LHCN-M2 (cell line): ENCODE measurements around the gene PIK3CA. TPM values are rescaled to one million over a fixed set of nuclear protein-coding genes. Genes with fewer than 3 reads are reported as not detected.
"Not testable (repeated sequence)": the region's sequence is repeated elsewhere in the genome, so short reads cannot be mapped to it uniquely, and the experiment has no call there.

Experiments used
- DNase-seq: peaks from one replicate; pipeline ENCODE4 v3.0.0-alpha.2; 2012; ENCODE audit warnings: low read depth
- total RNA-seq: library from RNA; depleted of rRNA; stranded (reverse); fragments of >200 nt; gene quantifications from 2 replicates; pipeline ENCODE4 v1.2.3, GENCODE V29; 2014

PIK3CA gene
- total RNA-seq, 1 experiment from 2014 or later = 22.8 TPM

DNA sequence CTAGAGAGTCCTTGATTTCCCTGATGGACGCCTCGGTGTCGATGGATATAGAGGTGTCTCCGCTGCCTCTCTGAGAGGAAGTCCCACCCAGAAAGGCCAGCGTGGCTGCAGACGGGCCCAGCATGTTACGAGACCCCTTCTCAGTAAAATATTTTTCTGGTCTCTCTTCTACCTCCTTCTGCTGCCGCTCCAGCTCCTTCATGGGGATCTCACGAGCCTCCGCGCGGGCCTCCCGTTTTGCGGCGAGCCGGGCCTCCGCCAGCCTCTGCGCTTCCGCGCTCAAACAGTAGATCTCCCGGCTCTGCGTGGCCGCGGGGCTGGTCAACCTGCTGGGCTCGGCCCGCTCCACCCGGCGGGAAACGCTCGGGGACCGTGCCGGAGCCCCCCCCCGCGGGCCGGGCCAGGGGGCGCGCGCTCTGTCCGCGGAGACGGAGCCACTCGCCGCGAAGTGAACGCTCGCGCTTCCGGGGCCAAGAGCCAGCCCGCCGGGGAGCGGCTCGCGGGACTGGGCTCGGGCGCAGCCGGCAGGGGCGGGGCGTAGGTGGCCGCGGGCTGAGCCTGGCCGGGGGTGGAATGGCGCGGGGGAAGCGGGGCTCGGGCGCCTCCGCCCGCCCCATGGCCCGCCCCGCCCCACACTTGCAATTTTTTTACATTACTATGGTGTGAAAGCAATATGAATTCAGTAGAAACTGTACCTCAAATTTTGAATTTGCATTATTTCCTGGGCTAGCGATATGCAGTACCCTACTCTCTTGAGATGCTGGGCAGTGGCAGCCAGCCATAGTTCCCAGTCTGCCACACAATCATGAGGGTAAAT lies 113.0 kb downstream of the PIK3CA start:
- DNase-seq = peak; percentile 64

DNA sequence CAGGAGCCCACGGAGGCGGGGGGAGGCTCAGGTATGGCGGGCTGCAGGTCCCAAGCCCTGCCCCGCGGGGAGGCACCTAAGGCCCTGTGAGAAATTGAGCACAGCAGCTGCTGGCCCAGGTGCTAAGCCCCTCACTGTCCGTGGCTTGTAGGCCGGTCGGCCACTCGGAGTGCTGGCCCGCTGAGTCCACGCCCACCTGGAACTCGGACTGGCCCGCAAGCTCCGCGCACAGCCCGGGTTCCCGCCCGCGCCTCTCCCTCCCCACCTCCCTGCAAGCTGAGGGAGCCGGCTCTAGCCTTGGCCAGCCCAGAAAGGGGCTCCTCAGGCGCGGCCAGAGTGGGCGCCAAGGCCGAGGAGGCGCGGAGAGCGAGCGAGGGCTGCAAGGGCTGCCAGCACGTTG lies 115.0 kb downstream of the PIK3CA start:
- no peak for DNase-seq

DNA sequence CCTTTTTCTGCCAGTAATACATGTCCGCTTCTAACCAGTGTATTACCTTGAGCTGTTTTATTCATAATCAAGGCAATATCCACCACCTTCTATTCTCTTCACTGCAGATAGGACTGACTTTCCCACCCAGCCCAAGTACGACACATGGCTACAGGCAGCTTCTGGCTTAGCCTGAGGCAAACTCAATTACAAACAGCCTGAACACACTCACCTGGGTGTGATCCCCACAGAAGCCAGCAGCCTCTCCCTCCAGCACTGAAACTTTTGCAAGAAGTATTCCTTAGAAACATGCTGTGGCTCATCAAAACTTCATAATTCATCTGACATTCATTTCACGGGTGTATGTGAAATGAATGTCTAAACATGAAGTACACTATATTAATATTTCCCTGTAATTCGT lies 116.3 kb downstream of the PIK3CA start:
- DNase-seq = no peak

DNA sequence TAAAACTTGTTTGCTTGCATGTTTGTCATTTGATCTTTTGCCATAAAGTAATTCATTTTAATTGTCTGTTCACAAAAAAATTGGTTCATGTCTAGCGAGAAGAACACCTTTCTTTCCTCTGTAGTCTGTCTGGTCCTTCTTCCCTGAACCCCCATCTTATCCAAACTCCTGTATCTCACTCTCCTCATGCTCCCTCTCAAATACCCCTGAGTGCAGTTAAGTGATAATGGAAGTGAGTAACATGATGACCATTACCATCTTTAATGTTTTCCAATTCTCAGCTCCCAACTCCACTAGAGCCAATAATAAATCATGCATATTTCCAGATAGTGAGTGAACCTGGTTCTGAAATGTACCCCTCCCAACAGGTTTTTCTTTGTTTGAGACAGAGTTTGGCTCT lies 116.9 kb downstream of the PIK3CA start:
- DNase-seq = no peak

DNA sequence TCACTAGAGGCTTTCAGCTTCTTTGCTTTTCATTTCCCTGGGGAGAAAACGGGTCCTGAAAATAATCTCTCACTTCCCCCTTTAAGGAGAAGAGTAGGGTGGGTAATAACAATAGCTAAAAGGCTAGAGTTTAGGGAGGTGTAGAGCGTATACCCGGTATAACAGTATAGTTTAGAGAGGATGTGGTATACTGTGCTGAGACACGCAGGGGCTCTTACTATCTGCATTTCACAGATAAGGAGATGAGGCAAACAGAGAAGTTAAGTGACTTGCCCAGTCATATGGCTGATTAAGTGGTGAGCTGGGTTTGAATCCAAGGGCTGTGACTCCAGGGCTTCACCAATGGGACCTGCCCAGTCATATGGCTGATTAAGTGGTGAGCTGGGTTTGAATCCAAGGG lies 117.7 kb downstream of the PIK3CA start:
- DNase-seq = no peak

DNA sequence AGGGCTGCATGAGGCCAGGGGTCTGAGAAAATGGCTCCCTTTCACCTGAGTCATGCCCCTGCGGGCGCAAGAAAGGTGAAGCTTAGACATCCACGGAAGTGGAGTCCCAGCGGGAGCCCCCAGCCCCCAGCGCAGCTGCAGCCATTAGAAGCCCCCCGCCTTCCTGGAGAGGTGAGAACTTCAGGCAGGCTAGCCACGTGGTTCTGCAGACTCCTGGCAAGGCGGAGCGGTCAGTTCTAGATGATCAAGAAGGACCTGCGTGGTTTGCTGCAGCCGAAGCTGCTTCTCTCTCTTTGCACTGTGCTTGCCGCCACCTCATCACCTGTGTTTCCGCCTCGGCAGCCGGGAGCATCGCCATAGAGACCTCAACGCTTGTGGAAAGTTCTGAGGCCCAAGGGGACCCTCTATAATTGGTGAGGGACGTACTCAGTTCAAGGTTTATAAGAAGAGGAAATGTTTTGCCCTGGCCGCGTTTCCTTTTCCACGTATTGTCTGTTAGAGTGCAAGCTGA lies 118.6 kb downstream of the PIK3CA start:
- no peak for DNase-seq

DNA sequence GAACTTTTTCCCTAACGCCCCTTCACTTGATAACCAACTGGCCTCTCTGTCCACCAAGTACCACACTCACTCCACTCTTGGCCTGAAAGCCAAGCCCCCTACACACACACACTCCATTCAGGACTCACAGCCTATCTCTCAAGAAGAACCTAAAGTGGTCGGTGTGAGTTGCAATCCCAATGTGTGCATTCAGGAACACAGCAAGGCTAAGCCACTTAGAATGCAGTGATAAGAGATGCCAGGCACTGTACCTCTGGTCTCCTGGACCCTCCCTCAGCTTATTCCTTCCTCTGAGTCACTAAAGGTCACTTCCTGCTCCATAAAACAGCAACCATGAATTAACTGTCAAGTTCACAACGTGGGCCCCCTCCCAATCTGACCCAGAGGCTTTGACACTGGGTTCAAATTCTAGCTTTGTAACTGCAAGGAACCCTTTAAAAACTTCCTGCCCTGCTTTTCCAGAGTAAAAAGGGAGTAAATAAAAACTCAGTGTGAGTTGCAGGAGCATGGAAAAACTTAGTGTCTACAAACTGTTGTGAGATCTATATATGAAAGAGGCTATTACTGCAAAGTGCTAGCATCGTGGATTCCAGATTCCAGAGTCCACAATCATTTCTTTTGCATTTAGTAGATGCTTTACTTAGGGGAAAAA lies 120.4 kb downstream of the PIK3CA start:
- DNase-seq = no peak

DNA sequence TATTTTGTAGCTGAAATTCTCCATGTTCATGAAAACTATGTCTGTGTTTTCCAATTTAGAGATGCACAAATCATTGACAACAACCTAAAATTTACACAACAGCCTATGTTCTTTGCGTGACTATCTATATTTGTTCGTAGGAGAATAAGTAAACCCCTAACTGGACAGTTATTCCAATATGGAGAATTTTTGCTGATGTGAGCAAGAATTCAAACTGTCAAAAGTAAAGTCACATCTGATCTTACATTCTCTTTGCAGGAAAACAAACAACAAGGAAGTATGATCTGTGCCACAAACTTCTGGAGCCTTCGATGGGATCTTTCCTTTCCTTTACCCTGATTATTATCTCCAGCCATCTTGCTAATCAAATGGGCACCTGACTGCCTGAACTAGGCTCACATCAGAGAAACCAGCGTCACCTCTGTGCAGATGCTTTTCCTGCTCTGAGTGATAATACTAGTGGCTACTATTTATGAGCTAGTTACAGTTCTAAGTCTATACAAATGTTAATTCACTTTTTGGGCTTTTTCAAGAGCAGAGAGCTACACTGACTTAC lies 121.1 kb downstream of the PIK3CA start:
- DNase-seq = no peak

DNA sequence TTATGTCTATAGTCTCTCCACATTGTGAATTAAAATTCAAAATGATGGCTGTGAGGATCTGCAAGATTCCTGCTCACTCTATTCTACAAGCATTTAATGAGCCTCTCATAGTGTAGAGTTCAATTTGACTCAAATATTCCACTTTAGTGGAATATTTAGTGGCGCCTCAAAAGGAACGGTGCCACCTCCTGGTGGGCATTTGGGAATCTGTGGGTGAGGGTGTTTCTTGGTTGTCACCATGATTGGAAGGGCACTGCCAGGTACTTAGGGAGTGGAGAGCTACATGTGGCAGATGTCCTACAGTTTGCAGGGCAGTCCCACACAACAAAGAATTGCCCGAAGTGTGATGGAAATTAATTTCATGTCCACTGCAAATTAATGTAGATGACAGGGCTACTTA lies 124.2 kb downstream of the PIK3CA start:
- peak; percentile 28 for DNase-seq

DNA sequence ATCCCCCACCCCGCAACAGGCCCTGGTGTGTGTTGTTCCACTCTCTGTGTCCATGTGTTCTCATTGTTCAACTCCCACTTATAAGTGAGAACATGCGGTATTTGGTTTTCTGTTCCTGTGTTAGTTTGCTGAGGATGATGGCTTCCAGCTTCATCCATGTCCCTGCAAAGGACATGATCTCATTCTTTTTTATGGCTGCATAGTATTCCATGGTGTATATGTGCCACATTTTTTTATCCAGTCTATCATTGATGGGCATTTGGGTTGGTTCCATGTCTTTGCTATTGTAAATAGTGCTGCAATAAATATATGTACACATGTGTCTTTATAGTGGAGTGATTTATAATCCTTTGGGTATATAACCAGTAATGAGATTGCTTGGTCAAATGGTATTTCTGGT lies 126.3 kb downstream of the PIK3CA start:
- DNase-seq = not testable (repeated sequence)

DNA sequence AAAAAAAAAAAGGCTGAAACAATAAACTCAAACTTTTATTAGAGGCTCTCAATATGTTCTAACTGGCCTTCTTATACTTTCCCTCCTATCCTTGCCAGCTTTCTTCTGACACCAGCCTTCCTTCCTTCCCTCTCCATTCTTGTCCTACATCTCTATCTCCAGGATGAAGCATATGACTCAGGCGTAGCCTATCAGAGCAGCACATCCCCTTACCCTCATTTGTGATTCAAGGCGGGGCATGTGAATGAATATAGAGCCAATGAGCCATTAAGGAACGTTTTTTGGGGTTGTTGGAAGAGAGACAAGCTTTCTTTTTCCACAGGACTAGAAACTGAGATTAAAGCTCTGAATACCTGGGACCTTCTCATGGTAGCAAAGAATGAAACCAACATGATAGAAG lies 127.8 kb downstream of the PIK3CA start:
- DNase-seq = no peak

DNA sequence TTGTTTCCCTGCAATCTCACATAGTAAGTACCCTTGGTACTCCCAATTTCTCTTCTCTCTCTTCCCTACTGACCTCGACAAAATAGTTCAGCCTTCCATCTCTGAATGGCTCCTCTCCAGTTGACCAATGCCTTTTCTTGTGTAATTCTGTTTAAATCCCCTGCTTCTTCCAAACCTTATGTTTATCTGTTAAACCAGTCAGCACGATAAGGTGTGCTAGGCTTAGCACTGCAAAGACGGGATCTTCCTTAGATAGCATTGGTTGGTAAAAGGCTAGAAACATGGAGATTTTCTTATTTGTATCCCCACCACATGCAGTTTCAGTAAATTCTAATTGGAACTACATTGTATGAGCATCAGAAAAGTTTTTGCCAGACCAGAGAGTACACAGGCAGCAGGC lies 128.6 kb downstream of the PIK3CA start:
- DNase-seq = no peak

DNA sequence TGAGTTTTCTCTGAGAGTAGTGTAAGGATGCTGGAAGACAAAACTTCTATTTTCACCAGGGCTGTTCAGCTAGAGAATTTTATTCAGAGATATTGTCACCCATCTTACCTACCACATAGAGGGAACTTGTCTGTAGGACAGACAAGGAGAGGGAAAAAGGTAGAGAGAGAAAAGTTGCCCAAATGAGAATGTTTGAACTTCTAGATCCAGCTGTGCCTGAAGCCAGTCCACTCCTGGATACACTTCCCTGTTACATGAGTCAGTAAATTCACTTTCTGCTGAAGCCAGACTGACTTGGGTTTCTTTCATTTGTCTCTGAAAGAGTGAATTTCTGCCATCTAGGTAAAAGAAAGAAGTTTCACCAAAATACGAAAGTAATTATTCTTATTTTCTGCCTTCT lies 130.0 kb downstream of the PIK3CA start:
- no peak for DNase-seq

DNA sequence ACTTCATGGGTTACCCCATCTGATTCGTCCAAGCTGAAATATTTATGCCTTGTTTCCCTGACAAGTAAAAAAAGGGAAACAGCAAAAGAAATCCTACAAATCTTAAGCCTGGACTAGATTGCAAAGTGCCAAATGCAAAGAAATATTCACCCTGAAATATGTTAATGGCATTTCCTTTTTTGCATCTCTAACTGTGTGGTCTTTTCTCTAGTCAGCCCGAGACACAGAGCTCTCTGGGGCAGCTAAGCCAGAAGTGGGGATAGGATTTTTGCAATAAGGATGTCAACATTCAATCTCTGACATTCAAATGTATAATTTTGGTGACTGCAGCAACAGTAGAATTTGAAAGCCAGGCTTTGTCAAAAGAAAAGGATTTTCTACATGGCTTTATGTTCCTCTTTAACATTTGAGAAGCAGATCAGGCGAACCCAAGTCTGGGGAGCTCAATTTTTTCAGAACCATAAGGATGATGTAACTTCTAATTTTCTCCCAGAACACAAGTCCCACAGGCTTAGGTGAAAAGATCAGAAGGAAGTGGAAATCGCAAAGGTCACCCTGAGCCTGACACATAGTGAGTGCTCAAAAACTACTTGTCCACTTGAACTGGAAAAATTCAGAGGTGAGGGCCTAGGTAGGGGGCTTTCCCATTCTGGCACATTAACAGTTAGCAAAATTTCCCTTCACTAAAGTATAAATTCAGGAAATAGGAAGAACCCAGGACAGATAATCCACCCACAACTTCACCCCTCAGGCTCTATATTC lies 131.0 kb downstream of the PIK3CA start:
- DNase-seq = no peak

DNA sequence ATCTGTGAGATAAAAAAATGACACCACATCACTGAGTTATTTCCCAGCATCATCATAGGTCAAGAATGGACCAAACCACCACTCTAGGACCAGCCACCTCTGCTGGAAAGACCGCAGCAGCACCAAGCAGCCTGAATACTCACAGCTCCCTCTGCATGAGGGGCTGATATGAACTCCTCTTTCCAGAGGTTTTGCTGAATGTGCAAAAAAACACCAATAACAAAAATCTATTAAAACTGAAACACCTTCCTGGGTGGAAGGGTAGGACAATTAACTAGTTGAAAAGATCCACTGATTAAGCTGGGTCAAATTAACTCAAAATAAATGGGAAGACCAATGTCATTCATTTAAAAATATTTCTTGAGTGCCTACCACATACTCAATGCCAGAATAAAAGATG lies 131.7 kb downstream of the PIK3CA start:
- DNase-seq = no peak

DNA sequence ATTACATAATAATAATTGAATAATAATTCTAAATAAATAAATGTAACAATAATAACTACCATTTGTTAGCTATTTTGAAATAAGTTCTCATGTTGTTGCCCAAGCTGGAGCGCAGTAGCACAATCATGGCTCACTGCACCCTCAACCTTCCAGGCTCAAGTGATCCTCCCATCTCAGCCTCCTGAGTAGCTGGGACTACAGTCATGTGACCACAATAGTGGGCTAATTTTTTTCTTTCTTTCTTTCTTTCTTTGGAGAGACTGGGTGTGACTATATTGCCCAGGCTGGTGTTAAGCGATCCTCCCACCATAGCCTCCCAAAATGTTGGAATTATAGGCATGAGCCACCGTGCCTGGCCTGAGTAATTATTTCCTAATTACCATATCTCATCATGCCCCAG lies 133.7 kb downstream of the PIK3CA start:
- no peak for DNase-seq

DNA sequence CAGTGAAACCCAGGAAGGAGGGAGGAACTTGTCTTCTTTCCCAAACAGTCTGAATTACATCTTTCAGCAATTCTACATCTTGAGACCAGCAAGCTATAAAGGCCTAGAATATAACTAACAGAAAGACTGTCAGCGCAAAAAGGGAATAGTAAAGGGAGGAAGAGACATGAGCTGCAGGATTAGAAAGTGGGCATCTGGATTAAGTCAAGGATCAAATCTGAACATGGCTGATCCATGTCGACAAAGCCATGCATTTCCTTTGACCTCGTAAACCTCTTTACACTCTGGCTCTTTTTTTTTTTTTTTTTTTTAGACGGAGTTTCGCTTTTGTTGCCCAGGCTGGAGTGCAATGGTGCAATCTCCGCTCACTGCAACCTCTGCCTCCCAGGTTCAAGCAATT lies 138.2 kb downstream of the PIK3CA start:
- no peak for DNase-seq

DNA sequence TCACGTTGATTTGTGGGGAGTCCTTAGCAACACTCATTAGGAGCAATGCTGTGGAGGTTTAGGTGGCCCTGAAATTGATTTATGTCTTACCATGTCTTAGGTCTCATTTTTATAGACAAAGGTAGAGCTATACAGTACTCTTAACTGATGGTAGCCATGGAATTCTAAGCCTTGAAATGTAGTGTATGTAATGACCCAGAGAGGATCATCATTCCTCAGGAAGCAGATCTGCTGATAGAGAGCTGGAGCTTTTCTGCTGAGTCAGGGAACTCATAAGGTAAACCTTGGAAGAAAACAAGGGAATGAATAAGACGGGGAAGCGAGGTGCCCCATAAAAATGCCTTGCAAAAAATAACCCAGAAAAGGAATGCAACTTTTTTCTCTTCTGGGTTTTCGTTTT lies 140.7 kb downstream of the PIK3CA start:
- DNase-seq = no peak

DNA sequence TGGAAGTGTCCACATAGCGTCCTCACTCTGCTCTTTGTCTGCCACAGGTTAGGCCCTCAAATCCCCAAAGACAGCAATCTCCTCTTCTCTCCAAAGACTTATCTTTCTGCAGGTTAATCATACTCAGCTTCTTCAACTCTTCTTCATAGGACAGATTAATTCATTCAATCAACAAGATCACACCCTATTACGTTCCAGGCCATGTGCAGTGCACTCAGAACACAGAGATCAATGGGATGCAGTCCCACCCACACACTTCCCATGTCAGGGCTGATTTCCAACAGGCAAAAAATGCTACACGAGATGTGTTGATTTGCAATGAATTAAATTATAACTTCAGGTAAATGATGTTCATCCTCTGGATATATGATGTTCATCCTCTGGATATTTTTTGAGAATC lies 141.1 kb downstream of the PIK3CA start:
- no peak for DNase-seq
